GM12891 (cell line): ENCODE data around the gene HMG20B.

Experiments
- POLR2A ChIP-seq: IDR thresholded peaks from 2 replicates; pipeline ENCODE4 v1.6.1; 2011; ENCODE audit warnings: low read depth, low read length, control low read depth
- POLR2AphosphoS5 ChIP-seq: IDR thresholded peaks from 2 replicates; pipeline ENCODE4 v1.6.1; 2011; ENCODE audit warnings: low read depth, low read length, control low read depth
- TAF1 ChIP-seq: IDR thresholded peaks from 2 replicates; pipeline ENCODE4 v1.6.1; 2011; ENCODE audit warnings: low read depth, low read length, control low read depth

DNA sequence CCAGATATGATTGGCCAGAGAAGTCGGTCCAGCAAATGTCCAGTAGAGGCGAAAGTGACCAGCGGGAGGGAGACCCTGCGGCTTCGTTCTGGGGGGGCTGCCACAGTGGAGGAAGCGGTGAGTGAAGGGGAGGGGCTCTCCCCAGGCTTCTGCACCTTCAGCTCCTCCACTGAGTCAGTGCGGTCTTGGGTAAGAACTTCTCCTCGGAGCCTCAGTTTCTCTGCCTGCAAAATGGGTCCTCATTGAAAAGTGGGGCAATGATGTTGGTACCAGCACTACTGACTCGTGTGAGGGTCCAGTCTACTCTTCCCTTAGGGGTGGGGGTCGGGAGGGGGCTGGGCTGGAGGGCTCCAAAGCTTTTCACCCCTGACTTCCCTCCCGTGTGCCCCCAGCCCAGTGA is 16.7 kb downstream of the HMG20B start:
- TF ChIP-seq POLR2A = no peak
- TF ChIP-seq POLR2AphosphoS5 = no peak
- TF ChIP-seq TAF1 = no peak
